ELR (cell line): Measurements from ENCODE around the gene MEGF11.

Experiments
- DNase-seq: peaks from one replicate; pipeline ENCODE4 v3.0.0-alpha.2; 2015; ENCODE audit warnings: low read depth

MEGF11 gene

GRCh38 chr15:65969865-65970816 is 283.4 kb downstream of the MEGF11 start:
- no peak for DNase-seq

DNA sequence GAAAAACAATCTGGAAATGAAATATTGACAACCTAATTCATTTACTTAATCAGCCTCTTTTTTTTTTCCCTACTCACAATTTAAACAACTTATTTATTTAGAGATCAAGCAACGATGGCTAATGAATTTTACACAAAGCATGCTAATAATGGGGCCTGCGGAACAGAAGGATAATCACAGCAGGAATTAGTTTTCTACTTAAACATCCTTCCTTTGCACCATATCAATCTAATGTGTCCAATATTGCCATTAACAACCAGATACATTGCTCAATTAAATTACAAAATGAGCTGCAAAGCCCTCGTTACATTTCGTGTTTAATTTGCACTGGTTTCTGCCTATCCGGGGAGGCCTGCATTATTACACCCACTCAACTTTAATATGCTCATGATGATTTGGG is 285.0 kb downstream of the MEGF11 start:
- DNase-seq: no peak

DNA sequence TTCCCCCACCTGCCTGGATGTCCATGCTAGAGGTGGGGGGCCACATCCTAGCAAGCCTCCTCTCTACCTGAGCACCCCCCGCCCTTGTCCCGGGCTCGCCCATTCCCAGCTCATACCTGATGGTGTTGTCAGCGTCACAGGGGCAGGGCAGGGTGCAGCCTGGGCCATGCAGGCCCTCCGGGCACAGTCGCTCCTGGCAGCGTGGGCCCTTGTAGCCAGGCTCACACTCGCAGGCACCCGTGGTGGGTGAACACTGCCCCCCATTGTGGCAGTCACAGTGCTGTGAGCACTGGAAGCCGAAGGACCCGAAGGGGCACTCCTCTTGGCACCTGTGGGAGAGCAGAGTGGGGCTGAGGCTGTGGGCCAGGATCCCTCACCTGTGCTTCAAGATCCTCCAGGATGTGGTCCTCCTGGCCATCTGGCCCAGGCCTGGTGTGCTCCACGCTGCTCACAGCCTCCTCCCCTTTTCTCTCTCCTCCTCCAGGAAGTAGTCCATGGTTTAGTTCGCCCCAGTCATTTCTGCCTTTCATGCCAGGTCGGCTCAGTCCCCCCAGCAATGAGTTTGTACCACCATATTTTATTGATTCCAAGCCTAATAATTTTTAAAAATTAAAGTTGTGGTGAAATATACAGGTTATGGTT is 288.6 kb downstream of the MEGF11 start:
- no peak for DNase-seq

- no peak for DNase-seq
Observed at GRCh38 chr15:65963911-65964482, 289.6 kb downstream of the MEGF11 start.

DNA sequence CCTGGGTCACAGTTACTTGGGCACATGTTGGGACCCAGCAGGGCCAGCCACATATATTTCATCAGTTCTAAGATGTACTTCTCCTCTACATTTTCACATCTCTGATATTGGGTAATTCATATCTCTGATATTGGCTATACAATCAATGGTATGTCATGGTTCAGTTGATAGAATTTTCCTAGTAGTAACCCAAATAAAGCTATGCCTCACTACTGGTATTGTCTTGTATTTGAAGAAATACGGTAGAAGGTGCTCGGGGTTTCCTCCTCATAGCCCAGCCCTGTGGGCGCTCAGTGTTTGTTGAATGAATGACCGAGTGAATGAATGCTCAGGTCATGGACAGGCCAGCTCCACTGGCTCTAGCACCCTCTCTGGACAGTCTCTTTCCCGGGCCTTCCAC is 290.2 kb downstream of the MEGF11 start:
- no peak for DNase-seq

DNA sequence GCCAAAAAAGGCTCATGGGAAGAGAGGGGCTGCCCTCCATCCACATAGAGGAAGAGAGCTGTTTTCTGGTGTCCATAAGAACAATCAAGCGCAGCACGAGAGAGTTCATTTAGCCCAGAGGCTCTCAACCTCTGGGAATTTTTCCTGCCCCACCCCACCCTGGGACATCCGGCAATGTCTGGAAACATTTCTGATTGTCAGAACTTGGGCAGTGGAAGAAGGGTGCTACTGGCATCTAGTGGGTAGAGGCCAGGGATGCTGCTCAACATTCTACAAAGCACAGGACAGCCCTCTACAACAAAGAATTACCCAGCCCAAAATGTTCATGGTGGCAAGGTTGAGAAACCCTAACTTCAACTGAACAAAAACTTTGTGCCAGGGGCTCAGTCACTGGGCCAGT is 291.4 kb downstream of the MEGF11 start:
- DNase-seq: no peak

- DNase-seq: no peak
Observed at GRCh38 chr15:65960586-65960985, 293.0 kb downstream of the MEGF11 start.

DNA sequence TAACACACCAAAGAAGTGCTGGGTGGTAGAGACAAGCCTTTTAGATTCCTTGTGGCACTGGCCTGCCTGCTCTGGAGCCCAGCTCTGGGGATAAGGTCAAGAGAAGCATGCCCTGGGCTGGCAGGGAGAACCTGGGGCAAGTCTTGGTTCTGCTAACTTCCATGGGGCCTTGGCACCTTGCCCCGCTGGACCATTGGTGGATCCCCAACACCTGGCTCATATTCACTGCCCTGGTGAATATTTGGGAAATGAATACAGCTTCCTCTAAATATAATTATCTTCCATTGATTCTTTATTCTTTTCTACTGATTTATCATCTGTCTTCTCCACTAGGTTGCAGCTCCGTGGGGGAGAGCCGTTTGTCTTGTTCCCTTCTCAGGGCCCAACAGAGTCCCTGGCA is 294.7 kb downstream of the MEGF11 start:
- DNase-seq: no peak

DNA sequence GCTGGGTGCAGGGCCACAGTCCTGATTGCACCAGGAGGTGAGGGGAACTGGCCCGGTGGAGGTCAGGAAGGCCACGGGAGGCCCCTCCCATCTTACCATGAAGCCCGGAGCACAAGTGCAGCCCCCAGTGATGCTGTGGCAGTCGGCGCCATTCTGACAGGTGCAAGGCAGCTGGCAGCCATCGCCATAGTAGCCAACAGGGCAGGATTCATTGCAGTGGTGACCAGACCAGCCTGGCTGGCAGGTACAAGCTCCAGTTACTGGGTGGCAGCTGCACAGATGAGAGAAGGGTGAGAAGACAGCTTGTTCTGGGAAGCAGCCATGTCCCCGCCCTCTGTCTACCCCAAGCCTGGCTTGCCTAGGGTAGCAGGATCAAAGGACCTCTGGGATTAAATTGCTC is 296.1 kb downstream of the MEGF11 start:
- no peak for DNase-seq

DNA sequence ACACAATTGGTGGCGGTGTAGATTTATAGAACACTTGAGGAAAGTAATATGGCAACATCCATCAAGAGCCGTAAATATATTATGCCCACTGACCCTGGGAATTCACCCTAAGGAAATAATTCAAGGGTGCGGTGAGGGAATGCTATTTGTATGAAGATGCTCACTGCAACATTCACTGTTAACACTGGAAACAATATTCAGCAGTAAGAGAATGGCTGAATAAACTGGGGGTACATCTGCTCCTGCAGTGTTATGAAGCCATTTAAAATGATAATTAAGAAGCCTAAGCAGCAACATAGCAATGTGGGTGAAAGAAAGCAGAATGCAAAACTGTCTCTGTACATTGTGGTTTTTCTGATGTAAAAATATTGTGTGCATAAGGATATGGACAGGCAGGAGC is 296.7 kb downstream of the MEGF11 start:
- DNase-seq: no peak

- no peak for DNase-seq
Observed at GRCh38 chr15:65956307-65956706, 297.2 kb downstream of the MEGF11 start.

GRCh38 chr15:65954289-65954741 is 299.2 kb downstream of the MEGF11 start:
- peak; percentile 74 for DNase-seq

GRCh38 chr15:65953622-65954021 is 299.9 kb downstream of the MEGF11 start:
- no peak for DNase-seq

DNA sequence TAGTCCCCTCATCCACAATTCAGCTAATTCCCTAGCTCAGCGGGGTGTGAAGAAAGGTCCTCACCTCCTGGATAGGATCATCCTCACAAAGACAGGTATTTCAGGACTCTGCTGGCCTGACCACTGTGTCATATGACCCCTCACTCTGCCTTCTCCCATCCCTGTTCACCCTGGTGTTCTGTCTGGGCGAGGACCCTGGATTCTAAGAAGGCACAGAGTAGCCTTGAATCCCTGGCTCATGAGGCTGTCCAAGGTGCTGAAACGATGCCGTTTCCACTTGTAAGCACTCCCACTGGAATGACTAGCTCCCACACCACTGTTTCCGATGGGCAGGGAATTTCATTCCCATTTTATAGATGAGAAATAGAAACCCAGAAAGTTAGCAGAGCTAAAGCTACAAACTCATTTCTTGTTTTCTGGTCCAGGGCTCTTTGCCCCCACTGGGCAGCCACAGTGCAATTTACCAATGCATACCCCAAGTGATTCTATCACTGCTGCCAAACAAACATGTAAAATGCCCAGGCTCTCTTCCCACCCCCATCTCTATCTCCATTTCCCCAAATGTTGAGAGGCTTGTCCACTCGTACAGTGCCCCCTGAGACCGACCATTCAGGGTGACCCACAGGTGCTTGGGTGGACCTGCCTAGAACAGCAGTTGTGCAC is 301.0 kb downstream of the MEGF11 start:
- DNase-seq: peak; percentile 56

GRCh38 chr15:65951007-65951406 is 302.5 kb downstream of the MEGF11 start:
- DNase-seq: no peak

GRCh38 chr15:65949491-65949890 is 304.1 kb downstream of the MEGF11 start:
- no peak for DNase-seq

DNA sequence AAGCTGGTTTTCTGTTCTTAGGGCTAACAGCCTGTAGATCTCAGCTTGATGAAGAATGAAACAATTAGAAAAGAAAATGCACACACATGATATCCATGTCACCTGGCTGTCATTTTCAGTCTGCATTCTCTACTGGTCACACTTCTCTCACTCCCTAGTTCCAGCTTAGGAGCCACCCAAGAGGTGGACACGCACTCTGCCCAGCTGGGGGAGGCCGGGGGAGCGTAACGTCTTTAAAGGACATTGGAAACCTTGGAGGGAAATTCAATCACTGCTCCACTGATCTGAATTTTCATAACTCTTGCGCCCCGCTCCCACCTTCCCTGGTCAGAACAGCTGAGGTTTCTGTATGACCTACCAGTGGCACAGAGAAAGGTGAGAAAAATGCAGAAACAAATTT is 304.5 kb downstream of the MEGF11 start:
- no peak for DNase-seq

DNA sequence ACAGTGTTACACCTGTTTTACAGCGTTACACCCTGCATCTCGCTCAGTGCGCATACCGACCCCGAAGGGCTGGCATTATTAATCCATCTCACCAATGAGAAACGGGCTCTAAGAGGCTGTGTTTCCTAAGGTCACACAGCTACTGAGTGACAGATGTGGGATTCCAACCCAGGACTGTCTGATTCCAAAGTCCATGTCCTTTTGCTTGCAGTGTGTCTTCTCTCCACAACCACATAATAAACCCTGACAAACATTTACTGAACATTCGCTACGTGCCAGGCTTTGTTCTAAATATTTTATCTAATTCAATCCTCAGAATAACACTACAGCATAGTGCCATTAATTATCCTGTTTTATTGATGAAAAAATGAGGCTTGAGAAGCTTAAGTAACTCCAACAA is 305.2 kb downstream of the MEGF11 start:
- no peak for DNase-seq

GRCh38 chr15:65947041-65947440 is 306.5 kb downstream of the MEGF11 start:
- no peak for DNase-seq

DNA sequence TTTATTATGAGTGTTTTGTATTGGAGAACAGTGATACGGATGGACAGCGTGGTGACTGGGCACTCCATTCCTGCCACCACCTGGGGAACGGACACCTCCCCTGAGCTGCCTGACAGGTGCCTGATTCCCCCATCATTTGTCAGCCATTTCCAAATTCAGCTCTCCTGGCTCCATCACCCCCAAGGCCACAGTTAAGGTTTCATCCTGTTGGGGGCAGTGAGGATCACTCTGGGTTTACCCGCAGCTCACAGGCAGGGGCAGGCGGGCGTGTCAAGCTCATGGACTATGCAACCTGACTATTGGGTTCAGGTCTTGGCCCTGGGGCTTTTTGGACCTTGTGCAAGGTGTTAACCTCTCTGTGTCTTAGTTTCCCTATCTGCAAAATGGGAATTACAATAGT is 307.9 kb downstream of the MEGF11 start:
- DNase-seq: no peak

DNA sequence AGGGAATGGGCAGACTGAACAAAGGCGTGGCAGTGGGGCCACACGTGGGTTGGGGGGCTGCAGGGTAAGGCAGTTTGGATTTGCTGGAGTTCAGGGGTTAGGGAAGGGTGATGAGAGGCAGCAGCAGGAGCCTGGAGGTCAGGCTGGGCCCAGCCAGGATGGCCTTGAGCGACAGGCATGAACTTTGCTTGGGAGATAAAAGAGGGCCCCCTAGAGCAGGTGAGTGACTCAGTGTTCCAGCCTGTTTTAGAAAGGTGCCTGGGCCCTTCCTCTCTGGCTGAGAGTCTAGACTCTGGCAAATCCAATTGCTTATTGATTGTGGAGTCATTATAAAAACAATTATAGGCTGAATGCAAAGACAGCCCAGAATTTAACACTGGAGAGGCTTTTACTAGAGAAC is 309.1 kb downstream of the MEGF11 start:
- no peak for DNase-seq

DNA sequence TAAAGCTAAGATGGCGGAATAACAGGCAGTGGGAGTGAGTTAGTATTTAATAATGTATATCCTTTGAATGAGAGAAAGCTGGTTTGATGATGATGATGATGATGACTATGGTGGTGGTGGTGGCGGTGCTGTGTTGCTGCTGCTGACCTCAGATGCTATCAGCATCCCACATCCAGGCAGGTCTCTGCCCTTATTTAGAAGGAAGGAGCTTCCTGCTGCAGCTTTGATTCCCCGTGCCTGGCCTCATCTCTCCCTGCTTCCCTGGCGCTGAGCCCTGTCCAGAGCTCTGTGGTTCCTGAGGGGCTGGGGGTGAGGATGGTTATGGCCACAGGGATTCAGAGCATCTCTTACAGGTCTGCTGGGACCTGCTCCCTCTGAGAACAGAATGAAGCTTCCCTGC is 311.1 kb downstream of the MEGF11 start:
- DNase-seq: peak; percentile 4

DNA sequence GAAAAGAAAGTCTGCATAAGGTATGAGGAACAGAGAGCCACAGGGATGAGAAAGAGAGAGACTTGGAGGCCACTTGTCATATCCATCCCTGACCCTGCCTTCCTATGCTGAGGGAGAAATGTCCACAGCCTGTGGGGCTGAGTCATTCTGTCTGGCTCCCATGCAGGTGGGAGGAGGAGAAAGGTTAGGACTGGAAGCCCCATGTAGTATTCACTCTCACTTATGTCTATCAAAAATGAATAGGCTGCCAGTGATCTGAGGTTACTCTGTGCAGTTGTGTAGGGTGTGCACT is 313.0 kb downstream of the MEGF11 start:
- peak; percentile 21 for DNase-seq
